NCI-H82 treated with DMSO at 0.1 percent for 48 hours (cell line): ENCODE data around the gene UNC5B.
A peak's percentile ranks its signal among the peaks of the same experiment; 100 is the strongest.

ENCODE experiments used
- DNase-seq: peaks from one replicate; lab custom pipeline; 2025; ENCODE audit not compliant: unreplicated experiment; lab: John Stamatoyannopoulos, UW

UNC5B gene

GRCh38 chr10:71314694-71315225 lies 102.4 kb downstream of the UNC5B start:
- no peak for DNase-seq

DNA sequence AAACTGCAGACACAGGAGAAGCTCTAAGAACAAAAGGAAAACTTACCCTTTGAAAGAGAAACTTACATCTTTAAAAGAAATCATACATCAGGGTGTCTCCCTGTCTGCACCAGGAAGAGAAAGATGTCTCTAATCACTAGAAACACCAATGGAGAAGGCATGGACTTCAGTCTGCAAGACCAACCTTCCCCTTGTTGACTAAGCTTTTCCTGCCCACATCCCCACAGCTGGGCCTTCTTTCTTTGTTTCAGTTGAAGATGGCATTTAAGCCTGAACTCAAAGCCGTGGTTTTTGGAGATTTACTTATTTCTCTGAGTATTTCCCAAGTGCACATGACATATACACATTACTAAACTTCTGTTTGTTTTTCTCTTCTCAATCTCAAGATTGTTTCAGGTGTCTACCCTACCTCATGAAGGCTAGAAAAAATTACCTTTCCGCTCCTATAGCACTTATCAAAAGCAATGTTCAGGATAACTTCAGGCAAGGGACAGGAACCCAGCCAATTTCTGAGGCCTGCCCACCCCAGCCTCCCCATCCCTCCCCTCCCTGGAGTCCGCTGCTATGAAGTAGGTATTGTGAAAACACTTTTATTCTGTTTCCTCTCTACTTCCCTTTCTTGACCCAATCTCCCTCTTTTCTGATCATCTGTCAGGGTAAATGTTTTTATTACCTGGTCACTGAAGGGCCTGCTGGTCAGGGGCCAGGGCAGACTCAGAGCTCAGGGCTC lies 103.9 kb downstream of the UNC5B start:
- DNase-seq: no peak

- no peak for DNase-seq
These were observed 104.4 kb downstream of the UNC5B start for GRCh38 chr10:71316786-71317160.

GRCh38 chr10:71317739-71318138 lies 105.4 kb downstream of the UNC5B start:
- DNase-seq: no peak

DNA sequence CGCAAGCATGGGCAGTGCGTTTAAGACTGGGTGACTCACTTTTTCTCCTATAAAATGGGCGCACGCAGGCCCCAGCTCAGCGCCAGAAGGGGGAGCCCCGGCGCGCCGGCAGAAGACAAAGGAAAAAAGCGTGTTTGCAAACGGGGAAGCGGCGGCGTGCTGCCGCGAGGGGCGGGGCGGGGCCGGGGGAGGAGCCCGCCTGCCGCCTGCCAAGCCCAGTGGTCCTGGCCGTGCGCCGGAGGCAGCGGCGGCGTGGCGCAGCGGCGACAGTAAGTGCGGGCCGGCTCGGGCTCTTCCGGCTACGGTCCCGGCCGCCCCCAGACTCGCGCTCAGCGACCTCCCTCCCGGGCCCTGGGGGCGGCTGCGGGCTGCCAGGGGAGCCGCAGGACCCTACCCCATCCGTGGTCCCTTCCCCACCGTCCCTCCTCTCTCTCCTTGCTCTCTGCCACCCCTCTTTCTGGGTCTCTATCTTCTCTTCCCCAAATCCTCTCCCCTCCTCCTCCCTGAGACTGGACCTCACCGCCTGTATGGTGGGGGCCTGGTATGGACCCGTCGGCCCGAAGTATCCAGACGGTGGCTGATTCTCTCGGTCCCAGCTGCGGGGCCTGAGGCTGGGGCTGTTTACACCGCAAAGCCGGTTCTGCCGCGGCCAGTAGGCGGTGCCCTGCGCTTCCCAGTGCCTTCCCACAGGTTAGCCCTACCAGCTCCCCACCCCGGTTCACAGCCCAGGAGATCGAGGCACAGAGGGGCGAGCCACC lies 106.9 kb downstream of the UNC5B start, which contains the start of gene SLC29A3:
Gene SLC29A3, plus strand, starts transcription at position 218 of the 758 bp plus-strand sequence. Its CDS starts 51 bp downstream, at position 269.
- DNase-seq: peak; percentile 48

- no peak for DNase-seq
These were observed 107.5 kb downstream of the UNC5B start for GRCh38 chr10:71319800-71320392.

GRCh38 chr10:71320592-71320991 lies 108.2 kb downstream of the UNC5B start:
- DNase-seq: no peak

GRCh38 chr10:71321386-71321785 lies 109.0 kb downstream of the UNC5B start:
- DNase-seq: no peak

DNA sequence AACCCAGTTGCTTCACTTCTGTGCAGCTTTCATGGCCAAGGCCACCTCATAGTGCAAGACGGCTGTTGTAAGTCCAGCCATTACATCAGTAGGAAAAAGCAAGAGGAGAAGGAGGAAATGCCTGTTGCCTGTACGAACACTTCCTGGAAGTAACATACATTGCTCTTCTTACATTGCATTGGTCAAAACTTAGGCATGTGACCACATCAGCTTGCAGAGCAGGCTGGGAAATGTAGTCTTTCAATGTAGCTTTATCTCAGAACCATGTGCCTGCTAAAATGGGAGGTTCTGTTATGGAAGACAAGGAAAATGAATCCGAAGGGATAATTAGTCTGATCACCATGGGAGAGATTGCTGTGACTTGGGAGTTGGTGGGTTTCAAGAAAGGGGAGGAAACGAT lies 111.0 kb downstream of the UNC5B start:
- DNase-seq: no peak

- DNase-seq: no peak
These were observed 112.4 kb downstream of the UNC5B start for GRCh38 chr10:71324743-71325142.

DNA sequence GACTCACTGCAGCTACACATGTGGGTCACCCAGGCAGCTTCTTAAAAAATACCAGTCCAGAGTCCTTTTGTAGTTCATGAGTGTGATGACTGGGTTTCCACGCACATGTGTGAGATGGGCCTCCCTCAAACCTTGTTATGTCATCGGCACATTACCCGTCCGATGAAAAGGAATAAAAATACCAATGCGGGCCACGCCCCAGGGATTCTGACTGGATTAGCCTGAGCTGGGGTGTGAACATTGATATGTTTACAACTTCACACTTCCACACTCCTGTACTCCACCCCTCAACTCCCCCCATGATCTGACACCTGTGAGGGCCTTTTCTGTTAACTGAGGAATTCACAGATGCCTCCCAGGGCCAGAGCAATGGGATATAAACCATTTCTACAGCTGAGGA lies 112.9 kb downstream of the UNC5B start:
- no peak for DNase-seq

DNA sequence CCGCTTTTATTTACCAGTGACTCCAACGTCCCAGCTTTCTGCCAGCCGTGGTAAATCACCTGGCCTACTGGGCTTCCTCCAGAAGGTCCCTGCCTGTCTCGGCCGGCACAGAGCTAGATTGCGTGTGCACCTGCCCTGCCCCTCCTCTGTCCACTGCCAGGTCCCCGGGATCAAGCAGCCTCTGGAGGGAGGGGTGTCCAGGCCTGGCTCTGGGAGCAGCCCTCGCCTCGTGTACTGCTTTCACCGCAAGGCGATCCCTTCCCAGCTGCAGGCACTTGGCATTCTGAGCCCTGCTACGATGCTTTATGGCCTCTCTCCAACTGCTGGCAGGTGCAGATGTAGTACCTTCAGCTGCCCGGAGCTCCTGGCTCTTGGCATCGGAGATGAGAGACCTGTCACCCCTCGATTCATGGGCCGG lies 114.1 kb downstream of the UNC5B start:
- no peak for DNase-seq

- DNase-seq: no peak
These were observed 118.5 kb downstream of the UNC5B start for GRCh38 chr10:71330789-71331404.

GRCh38 chr10:71331736-71332135 lies 119.4 kb downstream of the UNC5B start:
- DNase-seq: no peak

GRCh38 chr10:71332466-71332865 lies 120.1 kb downstream of the UNC5B start:
- no peak for DNase-seq

DNA sequence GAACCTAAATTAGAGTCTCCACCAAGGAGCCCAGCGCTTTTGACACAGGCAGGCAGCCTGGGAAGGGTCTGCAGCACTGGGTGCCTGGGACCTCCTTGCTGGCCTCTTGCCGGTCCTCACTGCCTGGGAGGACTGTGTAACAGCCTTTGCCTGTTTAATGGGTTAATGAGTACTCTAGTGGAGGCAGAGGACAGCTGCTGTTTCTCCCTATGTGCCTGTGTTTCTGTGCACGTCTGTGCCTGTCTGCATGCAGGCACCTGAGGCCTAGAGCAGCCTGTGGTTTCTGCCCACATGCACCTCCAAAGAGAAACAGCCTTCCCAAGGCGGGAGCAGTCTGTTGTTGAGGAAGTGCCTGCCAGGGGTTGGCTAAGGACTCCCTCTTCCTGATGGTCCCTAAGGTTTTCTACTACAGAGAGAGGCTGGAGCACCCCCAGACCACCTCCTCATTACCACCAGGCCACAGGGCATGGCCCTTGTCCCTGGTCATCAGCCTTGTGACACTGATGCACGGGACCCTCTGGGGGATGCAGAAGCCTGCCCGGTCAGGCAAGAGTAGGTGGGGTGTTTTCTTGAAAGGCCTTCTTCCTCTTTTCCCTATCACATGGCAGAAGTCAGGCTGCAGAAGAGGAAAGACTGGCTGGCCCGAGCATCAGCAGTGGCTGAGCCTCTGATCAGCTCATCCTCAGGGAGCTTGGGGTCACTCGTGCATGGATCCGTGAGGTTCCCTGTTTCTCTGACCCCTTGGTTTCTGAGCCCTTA lies 120.9 kb downstream of the UNC5B start:
- no peak for DNase-seq

- no peak for DNase-seq
These were observed 121.9 kb downstream of the UNC5B start for GRCh38 chr10:71334221-71334791.

- DNase-seq: no peak
These were observed 122.9 kb downstream of the UNC5B start for GRCh38 chr10:71335173-71335708.

DNA sequence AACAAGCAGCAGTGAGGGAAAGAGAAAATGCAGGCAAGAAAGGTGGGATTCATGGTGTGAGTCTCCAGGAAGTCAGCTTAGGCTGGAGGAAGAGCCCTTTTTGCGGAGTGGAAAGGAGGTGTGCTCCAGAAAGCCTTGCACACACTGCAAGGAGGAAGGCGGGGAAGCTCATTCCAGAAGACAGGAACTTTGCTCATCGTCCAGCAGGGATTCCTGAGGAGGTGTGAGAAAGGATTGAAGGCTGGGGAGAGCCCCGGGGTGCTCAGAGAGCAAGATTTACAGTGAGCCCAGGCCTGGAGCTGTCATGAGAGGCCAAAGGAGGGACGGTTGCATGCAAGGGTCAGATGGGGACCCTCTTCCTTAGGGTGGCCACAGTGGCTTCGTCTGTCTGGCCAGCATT lies 124.3 kb downstream of the UNC5B start:
- no peak for DNase-seq

- no peak for DNase-seq
These were observed 124.9 kb downstream of the UNC5B start for GRCh38 chr10:71337219-71337701.
